ENCODE data around the gene NPFFR1.

NPFFR1 gene

DNA sequence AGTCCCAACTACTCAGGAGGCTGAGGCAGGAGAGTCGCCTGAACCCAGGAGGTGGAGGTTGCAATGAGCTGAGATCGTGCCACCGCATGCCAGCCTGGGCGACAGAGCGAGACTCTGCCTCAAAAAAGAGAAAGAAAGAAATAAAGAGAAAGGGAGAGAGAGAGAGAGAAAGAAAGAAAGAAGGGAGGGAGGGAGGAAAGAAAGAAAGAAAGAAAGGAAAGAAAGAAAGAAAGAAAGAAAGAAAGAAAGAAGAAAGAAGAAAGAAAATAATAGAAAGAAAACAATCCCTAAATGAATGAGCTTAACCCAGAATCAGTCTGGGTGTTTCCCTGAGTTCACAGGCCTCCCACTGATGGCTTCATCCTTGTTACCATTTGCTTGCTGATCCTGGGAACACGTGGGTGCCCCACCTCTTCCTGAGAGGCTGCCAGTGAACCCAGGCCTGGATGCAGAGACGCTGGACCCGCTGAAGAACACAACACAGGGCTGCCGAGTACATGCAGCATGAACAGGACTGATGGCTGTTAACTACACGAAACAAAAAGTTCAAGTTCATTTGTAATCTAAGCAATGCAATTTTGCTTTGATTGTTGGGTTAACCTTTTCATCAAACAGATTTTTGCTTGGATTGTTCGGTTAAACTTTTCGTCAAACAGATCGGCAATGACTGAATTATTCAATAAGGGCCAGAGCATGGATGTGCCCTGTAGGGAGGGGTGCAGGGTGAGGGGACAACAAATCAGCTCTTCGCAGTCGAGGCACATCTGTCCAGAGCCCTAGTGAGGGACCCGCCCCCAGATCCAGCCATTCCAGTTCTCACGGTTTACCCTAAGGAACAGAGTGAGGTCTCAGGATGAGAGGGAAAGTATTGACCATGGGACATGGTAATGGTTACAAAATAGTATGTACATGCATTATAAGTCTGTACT lies 11.5 kb downstream of the NPFFR1 start:
- no peak overlapping the region for H3K4me3 ChIP-seq (ENCODE audit: control insufficient read depth, low read depth, low read length)
- DNase-seq (ENCODE audit: low read depth) = peak; percentile 32
- no peak for TF ChIP-seq CTCF (conservative IDR thresholded peaks at IDR 0.05; ENCODE audit: control insufficient read depth, insufficient read depth, low read depth, low read length)

GRCh38 chr10:70270952-70271351 lies 12.9 kb downstream of the NPFFR1 start:
- no peak for DNase-seq (ENCODE audit: low read depth)
- no peak overlapping the region for H3K4me3 ChIP-seq (ENCODE audit: control insufficient read depth, low read depth, low read length)
- TF ChIP-seq CTCF (conservative IDR thresholded peaks at IDR 0.05; ENCODE audit: control insufficient read depth, insufficient read depth, low read depth, low read length) = no peak

- H3K4me3 ChIP-seq (ENCODE audit: control insufficient read depth, low read depth, low read length) = no peak overlapping the region
- no peak for DNase-seq (ENCODE audit: low read depth)
- TF ChIP-seq CTCF (conservative IDR thresholded peaks at IDR 0.05; ENCODE audit: control insufficient read depth, insufficient read depth, low read depth, low read length) = no peak
Observed at GRCh38 chr10:70269741-70270140, 14.1 kb downstream of the NPFFR1 start.

- TF ChIP-seq CTCF (conservative IDR thresholded peaks at IDR 0.05; ENCODE audit: control insufficient read depth, insufficient read depth, low read depth, low read length) = no peak
- no peak for DNase-seq (ENCODE audit: low read depth)
Observed at GRCh38 chr10:70268376-70268775, 15.4 kb downstream of the NPFFR1 start.

DNA sequence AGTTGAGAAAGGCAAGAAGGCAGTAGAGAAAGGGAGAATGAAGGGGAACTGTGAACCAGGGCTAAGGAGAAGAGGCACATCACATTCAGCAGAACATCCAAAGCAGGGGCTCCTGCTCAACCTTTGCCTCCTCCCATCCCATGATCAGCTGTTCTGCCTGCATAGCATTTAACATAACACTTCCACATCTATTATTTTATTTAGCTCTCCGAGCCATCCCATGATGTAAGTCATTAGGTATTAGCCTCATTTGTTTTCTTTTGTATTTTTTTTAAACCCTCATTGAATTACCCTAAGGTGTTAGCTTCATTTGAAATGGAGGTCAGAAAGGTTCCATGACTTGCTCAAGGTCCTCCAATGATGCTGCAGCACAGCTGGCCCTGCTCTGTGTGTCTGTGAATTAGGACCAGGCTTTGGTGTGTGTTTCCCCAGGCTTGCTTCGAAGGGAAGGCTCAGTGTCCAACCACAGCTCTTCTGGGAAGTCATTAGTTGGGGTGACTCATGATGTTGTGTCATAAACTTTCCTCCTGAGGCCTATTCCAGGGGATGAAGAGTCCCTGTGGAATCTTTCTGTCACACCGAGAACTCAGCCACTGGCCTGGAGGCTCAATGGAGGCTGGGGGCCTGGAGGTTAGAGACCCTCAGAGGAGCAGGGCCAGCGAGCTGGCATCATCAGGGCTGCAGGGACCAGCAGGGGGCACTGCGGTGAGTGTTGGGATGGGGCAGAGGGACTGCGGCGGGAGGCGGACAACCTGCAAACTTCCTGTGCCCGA lies 16.5 kb downstream of the NPFFR1 start:
- no peak overlapping the region for H3K4me3 ChIP-seq (ENCODE audit: control insufficient read depth, low read depth, low read length)
- TF ChIP-seq CTCF (conservative IDR thresholded peaks at IDR 0.05; ENCODE audit: control insufficient read depth, insufficient read depth, low read depth, low read length) = peak; percentile 10
- DNase-seq (ENCODE audit: low read depth) = peak; percentile 99

More at GRCh38 chr10:70268376-70268775, 15.4 kb downstream of the NPFFR1 start:
- no peak overlapping the region for H3K4me3 ChIP-seq (ENCODE audit: control insufficient read depth, low read depth, low read length)

DNA sequence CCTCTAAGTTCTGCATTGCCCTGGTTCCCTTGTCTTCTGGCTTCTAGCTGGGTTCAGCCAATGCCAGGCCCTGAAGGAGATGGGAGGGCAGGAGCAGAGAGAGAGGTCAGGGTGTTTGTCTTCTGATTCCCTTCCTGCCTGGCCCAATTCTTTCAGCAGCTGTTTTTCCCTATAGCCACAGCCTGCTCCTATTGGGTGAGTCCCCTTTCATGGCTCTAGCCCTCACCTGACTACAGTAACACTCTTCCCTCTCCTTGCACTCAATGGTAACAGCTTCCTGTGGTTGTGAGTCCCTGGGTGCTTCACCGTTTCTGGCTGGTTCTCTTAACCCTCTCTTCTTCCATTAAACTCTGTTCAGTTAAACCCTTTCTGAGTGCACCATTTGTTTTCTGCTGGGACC lies 17.1 kb downstream of the NPFFR1 start:
- DNase-seq (ENCODE audit: low read depth) = no peak
- TF ChIP-seq CTCF (conservative IDR thresholded peaks at IDR 0.05; ENCODE audit: control insufficient read depth, insufficient read depth, low read depth, low read length) = no peak

More for the DNA sequence above, 17.1 kb downstream of the NPFFR1 start:
- H3K4me3 ChIP-seq (ENCODE audit: control insufficient read depth, low read depth, low read length) = no peak overlapping the region

Measured in fibroblast of mammary gland (primary cell).